ENCODE measurements around the gene QKI.

The QKI gene

DNA sequence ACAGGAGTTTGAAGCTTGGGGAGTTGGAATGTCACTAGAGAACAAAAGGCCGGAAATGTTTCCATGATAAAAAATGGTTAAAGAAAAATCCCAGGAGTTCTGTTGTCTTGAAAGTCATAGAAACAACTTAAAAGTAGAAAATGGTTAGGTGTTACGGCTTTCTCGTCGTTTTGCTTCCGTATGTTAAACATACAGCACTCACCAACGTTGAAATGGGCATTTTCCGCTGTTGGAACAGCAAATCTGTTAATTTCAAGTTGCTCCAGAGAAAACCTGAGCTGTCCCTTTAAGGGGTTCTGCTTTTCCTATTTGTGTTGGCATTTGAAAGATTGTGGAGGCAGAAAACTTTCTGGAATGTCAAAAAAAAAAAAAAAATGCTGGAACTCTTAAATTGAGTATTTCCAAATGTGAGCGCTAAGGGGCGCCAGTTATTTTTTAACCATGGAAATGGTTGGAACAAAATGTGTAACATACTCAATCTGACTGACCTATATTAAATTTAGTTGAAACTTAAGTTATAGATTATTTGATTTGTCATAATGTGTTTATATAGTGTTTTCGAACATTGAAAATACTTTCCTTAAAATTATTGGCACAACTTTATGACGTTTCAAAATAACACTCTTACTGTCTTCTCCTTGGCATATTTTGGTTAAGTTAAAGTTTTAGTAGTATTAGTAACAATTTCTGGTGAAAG is 2.2 kb downstream of the QKI start:
- TF ChIP-seq POLR2A (IDR thresholded peaks at IDR 0.05; ENCODE audit: extremely low read depth, insufficient read length) (no peak), MYC (IDR thresholded peaks at IDR 0.05; ENCODE audit: low read depth, low read length) (no peak), MAX (IDR thresholded peaks at IDR 0.05; ENCODE audit: low read depth, low read length) (no peak), CTCF (IDR thresholded peaks at IDR 0.05; ENCODE audit: low read depth, low read length) (peak; percentile 36)
- peak; percentile 70 for DNase-seq (ENCODE audit: low read depth)
- H3K4me3 ChIP-seq (ENCODE audit: low read depth, low read length), result peak overlapping the region; percentile 83

- no peak for TF ChIP-seq MYC (IDR thresholded peaks at IDR 0.05; ENCODE audit: low read depth, low read length)
- TF ChIP-seq POLR2A (IDR thresholded peaks at IDR 0.05; ENCODE audit: extremely low read depth, insufficient read length), result no peak
- no peak for TF ChIP-seq CTCF (IDR thresholded peaks at IDR 0.05; ENCODE audit: low read depth, low read length)
- TF ChIP-seq MAX (IDR thresholded peaks at IDR 0.05; ENCODE audit: low read depth, low read length), result no peak
- H3K4me3 ChIP-seq (ENCODE audit: low read depth, low read length), result peak overlapping the region; percentile 83
- peak; percentile 58 for DNase-seq (ENCODE audit: low read depth)
Observed at GRCh38 chr6:163417595-163417994, 3.1 kb downstream of the QKI start.

- H3K4me3 ChIP-seq (ENCODE audit: low read depth, low read length), result peak overlapping the region; percentile 83
- no peak for TF ChIP-seq CTCF (IDR thresholded peaks at IDR 0.05; ENCODE audit: low read depth, low read length)
- TF ChIP-seq POLR2A (IDR thresholded peaks at IDR 0.05; ENCODE audit: extremely low read depth, insufficient read length), result no peak
- no peak for TF ChIP-seq MYC (IDR thresholded peaks at IDR 0.05; ENCODE audit: low read depth, low read length)
- TF ChIP-seq MAX (IDR thresholded peaks at IDR 0.05; ENCODE audit: low read depth, low read length), result no peak
- no peak for DNase-seq (ENCODE audit: low read depth)
Observed at GRCh38 chr6:163418311-163419029, 4.0 kb downstream of the QKI start.

GRCh38 chr6:163419413-163420288 is 5.1 kb downstream of the QKI start:
- no peak for DNase-seq (ENCODE audit: low read depth)
- TF ChIP-seq MAX (IDR thresholded peaks at IDR 0.05; ENCODE audit: low read depth, low read length) (no peak), CTCF (IDR thresholded peaks at IDR 0.05; ENCODE audit: low read depth, low read length) (no peak), POLR2A (IDR thresholded peaks at IDR 0.05; ENCODE audit: extremely low read depth, insufficient read length) (no peak), MYC (IDR thresholded peaks at IDR 0.05; ENCODE audit: low read depth, low read length) (no peak)
- peak overlapping the region; percentile 83 for H3K4me3 ChIP-seq (ENCODE audit: low read depth, low read length)

DNA sequence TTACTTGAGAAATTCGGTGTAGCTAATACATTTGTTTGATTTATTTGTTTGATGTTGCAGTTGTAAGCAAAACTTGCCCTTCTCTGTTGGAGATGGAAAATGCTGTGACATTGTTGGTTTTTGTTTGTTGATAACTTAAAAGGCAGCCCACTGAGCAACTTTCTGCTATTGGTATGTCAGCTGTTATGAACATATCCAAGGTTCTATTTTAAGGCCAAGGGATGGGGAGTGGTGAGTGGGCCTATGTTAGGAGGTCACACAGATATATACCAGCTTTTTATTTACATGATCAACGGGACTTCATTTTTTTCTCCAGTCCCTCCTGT is 5.7 kb downstream of the QKI start:
- no peak for TF ChIP-seq POLR2A (IDR thresholded peaks at IDR 0.05; ENCODE audit: extremely low read depth, insufficient read length)
- H3K4me3 ChIP-seq (ENCODE audit: low read depth, low read length), result no peak overlapping the region
- no peak for DNase-seq (ENCODE audit: low read depth)

- DNase-seq (ENCODE audit: low read depth), result peak; percentile 38
- no peak for TF ChIP-seq MYC (IDR thresholded peaks at IDR 0.05; ENCODE audit: low read depth, low read length)
- no peak for TF ChIP-seq MAX (IDR thresholded peaks at IDR 0.05; ENCODE audit: low read depth, low read length)
- no peak for TF ChIP-seq POLR2A (IDR thresholded peaks at IDR 0.05; ENCODE audit: extremely low read depth, insufficient read length)
- no peak for TF ChIP-seq CTCF (IDR thresholded peaks at IDR 0.05; ENCODE audit: low read depth, low read length)
- H3K4me3 ChIP-seq (ENCODE audit: low read depth, low read length), result peak overlapping the region; percentile 9
Observed at GRCh38 chr6:163422550-163422949, 8.0 kb downstream of the QKI start.
